WTC11 (cell line): ENCODE measurements around the gene TRPC4AP.

Experiments used
- ATF1 ChIP-seq: sonication (generic); formaldehyde crosslinking; IDR thresholded peaks from 2 replicates; pipeline ENCODE4 v1.8.1; 2023; ENCODE audit warnings: mild to moderate bottlenecking, moderate library complexity, missing genetic modification reagents
- FOXJ3 ChIP-seq: sonication (generic); formaldehyde crosslinking; IDR thresholded peaks from 2 replicates; pipeline ENCODE4 v1.9.0; 2021; ENCODE audit warnings: missing genetic modification reagents, mild to moderate bottlenecking, borderline replicate concordance
- FOXK1 ChIP-seq: sonication (generic); formaldehyde crosslinking; IDR thresholded peaks from 2 replicates; pipeline ENCODE4 v1.8.0; 2022; ENCODE audit warnings: mild to moderate bottlenecking, moderate library complexity, missing genetic modification reagents
- IRF2 ChIP-seq: sonication (generic); formaldehyde crosslinking; IDR thresholded peaks from 2 replicates; pipeline ENCODE4 v1.8.0; 2022; ENCODE audit warnings: low read depth, missing genetic modification reagents, borderline replicate concordance
- KAT7 ChIP-seq: sonication (generic); formaldehyde crosslinking; IDR thresholded peaks from 2 replicates; pipeline ENCODE4 v1.8.1; 2023; ENCODE audit warnings: missing genetic modification reagents, mild to moderate bottlenecking, borderline replicate concordance
- NFYB ChIP-seq: sonication (generic); formaldehyde crosslinking; conservative IDR thresholded peaks from 2 replicates; pipeline ENCODE4 v1.8.0; 2022; ENCODE audit warnings: low read depth, missing genetic modification reagents
- SMAD4 ChIP-seq: sonication (generic); formaldehyde crosslinking; IDR thresholded peaks from 2 replicates; pipeline ENCODE4 v1.8.0; 2022; ENCODE audit warnings: mild to moderate bottlenecking, missing genetic modification reagents
- ZNF138 ChIP-seq: sonication (generic); formaldehyde crosslinking; conservative IDR thresholded peaks from 2 replicates; pipeline ENCODE4 v1.8.1; 2022; ENCODE audit warnings: mild to moderate bottlenecking, moderate library complexity, missing genetic modification reagents
- TF ChIP-seq, protein P1 (sequence below): sonication (generic); formaldehyde crosslinking; IDR thresholded peaks from 2 replicates; pipeline ENCODE4 v1.8.1; 2022; ENCODE audit warnings: mild to moderate bottlenecking, missing genetic modification reagents, moderate library complexity, borderline replicate concordance
- TF ChIP-seq, protein P2 (sequence below): fragments of 200-600 bp; IDR thresholded peaks from 2 replicates; pipeline ENCODE4 v1.8.0; 2022; ENCODE audit warnings: antibody characterized with exemption
- TF ChIP-seq, protein P3 (sequence below): sonication (generic); formaldehyde crosslinking; IDR thresholded peaks from 2 replicates; pipeline ENCODE4 v1.8.1; 2022; ENCODE audit warnings: low read depth, missing genetic modification reagents, borderline replicate concordance

DNA sequence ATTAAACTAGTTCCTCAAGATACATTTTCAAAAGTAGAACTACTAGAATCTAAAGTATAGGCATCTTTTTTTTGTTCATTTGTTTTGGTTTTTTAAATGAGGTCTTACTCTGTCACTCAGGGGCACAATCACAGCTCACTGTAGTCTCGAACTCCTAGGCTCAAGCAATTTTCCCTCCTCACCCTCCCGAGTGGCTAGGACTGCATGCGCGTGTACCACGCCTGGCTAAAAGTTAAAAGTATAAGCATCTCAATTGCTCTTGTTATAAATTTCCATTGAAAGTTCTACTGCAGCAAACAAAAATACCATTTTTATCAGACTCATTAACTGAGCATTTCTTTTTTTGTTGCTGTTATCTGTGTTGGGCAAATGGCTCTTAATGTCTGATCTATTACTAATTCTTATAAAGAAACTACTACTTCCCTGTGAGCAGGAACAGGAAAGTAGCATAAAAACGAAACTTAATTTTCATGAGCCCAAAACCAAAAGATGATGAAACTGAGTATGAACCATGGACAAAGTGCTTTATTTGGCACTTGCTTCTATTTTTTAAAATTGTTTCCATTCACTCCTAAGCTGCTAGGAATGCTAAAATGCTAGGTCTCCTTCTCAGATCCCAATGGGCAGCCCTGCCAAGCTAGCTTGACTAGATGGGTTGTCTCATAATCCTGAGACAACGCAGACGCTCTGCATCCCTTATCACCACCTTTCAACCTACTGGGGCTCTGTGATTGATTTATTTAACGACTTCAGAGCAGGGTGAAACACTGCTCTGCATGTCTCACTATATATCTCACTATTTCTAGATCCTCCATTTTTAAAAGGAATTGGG, 36.9 kb downstream of the TRPC4AP start:
- TF ChIP-seq, protein P1, sequence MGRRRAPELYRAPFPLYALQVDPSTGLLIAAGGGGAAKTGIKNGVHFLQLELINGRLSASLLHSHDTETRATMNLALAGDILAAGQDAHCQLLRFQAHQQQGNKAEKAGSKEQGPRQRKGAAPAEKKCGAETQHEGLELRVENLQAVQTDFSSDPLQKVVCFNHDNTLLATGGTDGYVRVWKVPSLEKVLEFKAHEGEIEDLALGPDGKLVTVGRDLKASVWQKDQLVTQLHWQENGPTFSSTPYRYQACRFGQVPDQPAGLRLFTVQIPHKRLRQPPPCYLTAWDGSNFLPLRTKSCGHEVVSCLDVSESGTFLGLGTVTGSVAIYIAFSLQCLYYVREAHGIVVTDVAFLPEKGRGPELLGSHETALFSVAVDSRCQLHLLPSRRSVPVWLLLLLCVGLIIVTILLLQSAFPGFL (CRISPR knock-in tag) = no peak
- TF ChIP-seq, protein P2, sequence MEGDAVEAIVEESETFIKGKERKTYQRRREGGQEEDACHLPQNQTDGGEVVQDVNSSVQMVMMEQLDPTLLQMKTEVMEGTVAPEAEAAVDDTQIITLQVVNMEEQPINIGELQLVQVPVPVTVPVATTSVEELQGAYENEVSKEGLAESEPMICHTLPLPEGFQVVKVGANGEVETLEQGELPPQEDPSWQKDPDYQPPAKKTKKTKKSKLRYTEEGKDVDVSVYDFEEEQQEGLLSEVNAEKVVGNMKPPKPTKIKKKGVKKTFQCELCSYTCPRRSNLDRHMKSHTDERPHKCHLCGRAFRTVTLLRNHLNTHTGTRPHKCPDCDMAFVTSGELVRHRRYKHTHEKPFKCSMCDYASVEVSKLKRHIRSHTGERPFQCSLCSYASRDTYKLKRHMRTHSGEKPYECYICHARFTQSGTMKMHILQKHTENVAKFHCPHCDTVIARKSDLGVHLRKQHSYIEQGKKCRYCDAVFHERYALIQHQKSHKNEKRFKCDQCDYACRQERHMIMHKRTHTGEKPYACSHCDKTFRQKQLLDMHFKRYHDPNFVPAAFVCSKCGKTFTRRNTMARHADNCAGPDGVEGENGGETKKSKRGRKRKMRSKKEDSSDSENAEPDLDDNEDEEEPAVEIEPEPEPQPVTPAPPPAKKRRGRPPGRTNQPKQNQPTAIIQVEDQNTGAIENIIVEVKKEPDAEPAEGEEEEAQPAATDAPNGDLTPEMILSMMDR = no peak
- no peak for TF ChIP-seq NFYB (CRISPR knock-in tag)
- no peak for TF ChIP-seq IRF2 (CRISPR knock-in tag)
- no peak for TF ChIP-seq ATF1 (CRISPR knock-in tag)
- TF ChIP-seq, protein P3, sequence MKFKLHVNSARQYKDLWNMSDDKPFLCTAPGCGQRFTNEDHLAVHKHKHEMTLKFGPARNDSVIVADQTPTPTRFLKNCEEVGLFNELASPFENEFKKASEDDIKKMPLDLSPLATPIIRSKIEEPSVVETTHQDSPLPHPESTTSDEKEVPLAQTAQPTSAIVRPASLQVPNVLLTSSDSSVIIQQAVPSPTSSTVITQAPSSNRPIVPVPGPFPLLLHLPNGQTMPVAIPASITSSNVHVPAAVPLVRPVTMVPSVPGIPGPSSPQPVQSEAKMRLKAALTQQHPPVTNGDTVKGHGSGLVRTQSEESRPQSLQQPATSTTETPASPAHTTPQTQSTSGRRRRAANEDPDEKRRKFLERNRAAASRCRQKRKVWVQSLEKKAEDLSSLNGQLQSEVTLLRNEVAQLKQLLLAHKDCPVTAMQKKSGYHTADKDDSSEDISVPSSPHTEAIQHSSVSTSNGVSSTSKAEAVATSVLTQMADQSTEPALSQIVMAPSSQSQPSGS (CRISPR knock-in tag) = no peak
- no peak for TF ChIP-seq FOXK1 (CRISPR knock-in tag)
- TF ChIP-seq SMAD4 (CRISPR knock-in tag) = no peak
- no peak for TF ChIP-seq FOXJ3
- no peak for TF ChIP-seq ZNF138
- TF ChIP-seq KAT7 (CRISPR knock-in tag) = no peak
